SU-DHL-6 (cell line): Measurements from ENCODE around the gene STMN1.

Experiments used
- EZH2phosphoT487 ChIP-seq: fragments of 200-600 bp; sonication (generic), shearing (Covaris generic); conservative IDR thresholded peaks from 2 replicates; pipeline ENCODE4 v1.6.1; 2018; ENCODE audit warnings: mild to moderate bottlenecking, antibody characterized with exemption, low read length, moderate library complexity, mixed read lengths
- TF ChIP-seq, protein P1 (sequence below): fragments of 200-600 bp; sonication (generic); IDR thresholded peaks from one replicate; pipeline ENCODE4 v1.5.1; 2017; ENCODE audit warnings: antibody characterized with exemption, mild to moderate bottlenecking, low read length, moderate library complexity; ENCODE audit not compliant: insufficient read depth, poor library complexity, severe bottlenecking

- TF ChIP-seq, protein P1, sequence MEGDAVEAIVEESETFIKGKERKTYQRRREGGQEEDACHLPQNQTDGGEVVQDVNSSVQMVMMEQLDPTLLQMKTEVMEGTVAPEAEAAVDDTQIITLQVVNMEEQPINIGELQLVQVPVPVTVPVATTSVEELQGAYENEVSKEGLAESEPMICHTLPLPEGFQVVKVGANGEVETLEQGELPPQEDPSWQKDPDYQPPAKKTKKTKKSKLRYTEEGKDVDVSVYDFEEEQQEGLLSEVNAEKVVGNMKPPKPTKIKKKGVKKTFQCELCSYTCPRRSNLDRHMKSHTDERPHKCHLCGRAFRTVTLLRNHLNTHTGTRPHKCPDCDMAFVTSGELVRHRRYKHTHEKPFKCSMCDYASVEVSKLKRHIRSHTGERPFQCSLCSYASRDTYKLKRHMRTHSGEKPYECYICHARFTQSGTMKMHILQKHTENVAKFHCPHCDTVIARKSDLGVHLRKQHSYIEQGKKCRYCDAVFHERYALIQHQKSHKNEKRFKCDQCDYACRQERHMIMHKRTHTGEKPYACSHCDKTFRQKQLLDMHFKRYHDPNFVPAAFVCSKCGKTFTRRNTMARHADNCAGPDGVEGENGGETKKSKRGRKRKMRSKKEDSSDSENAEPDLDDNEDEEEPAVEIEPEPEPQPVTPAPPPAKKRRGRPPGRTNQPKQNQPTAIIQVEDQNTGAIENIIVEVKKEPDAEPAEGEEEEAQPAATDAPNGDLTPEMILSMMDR = no peak
- no peak for TF ChIP-seq EZH2phosphoT487
These were observed 6.0 kb downstream of the STMN1 start for GRCh38 chr1:25900219-25900618.
